PC-9 (cell line): ENCODE data around the gene ACER3.

Experiments used
- CTCF ChIP-seq: fragments of 200-600 bp; sonication (generic); conservative IDR thresholded peaks from 2 replicates; pipeline ENCODE4 v1.6.1; 2017; ENCODE audit warnings: mixed run types, antibody characterized with exemption, mild to moderate bottlenecking, moderate library complexity
- EZH2 ChIP-seq: fragments of 200-600 bp; sonication (generic); IDR thresholded peaks from 2 replicates; pipeline ENCODE4 v1.8.0; 2017; ENCODE audit warnings: antibody characterized with exemption, low read depth

GRCh38 chr11:76919467-76919866 lies 58.7 kb downstream of the ACER3 start:
- TF ChIP-seq CTCF (no peak; the same call in 1 of the 2 replicates), EZH2 (no peak)
